Neuronal stem cell (in vitro differentiated cells): ENCODE results near the gene SLC6A7.
A peak's percentile ranks its signal among the peaks of the same experiment; 100 is the strongest.

Experiments
- DNase-seq: peaks from one replicate; pipeline ENCODE4 v3.0.0-alpha.2; 2013; ENCODE audit warnings: low spot score
- H2AFZ ChIP-seq: one replicate; pipeline ENCODE4 v1.6.1; 2013; ENCODE audit warnings: mild to moderate bottlenecking, low read length, inconsistent platforms
- H2AK5ac ChIP-seq: 2 replicates; pipeline ENCODE4 v1.6.1; 2013; ENCODE audit warnings: low read depth, mild to moderate bottlenecking, inconsistent platforms, low read length, moderate library complexity, mixed read lengths
- H2BK120ac ChIP-seq: 2 replicates; pipeline ENCODE4 v1.6.1; 2013; ENCODE audit warnings: low read depth, mild to moderate bottlenecking, inconsistent platforms, low read length, moderate library complexity, mixed read lengths
- H2BK12ac ChIP-seq: one replicate; pipeline ENCODE4 v1.6.1; 2013; ENCODE audit warnings: low read length, inconsistent platforms
- H2BK15ac ChIP-seq: 2 replicates; pipeline ENCODE4 v1.6.1; 2013; ENCODE audit warnings: mild to moderate bottlenecking, low read length, inconsistent platforms, mixed read lengths
- H2BK5ac ChIP-seq: one replicate; pipeline ENCODE4 v1.6.1; 2013; ENCODE audit warnings: inconsistent platforms, mild to moderate bottlenecking, low read length, moderate library complexity
- H3K14ac ChIP-seq: one replicate; pipeline ENCODE4 v1.6.1; 2013; ENCODE audit warnings: low read length, inconsistent platforms
- H3K18ac ChIP-seq: 2 replicates; pipeline ENCODE4 v1.6.1; 2013; ENCODE audit warnings: low read length, inconsistent platforms
- H3K23ac ChIP-seq: 2 replicates; pipeline ENCODE4 v1.6.1; 2013; ENCODE audit warnings: low read depth, mild to moderate bottlenecking, mixed read lengths, low read length, inconsistent platforms; ENCODE audit not compliant: poor library complexity
- H3K27ac ChIP-seq: replicated peaks from 3 replicates; pipeline ENCODE4 v1.5.1; 2013; ENCODE audit warnings: low read length, inconsistent platforms
- H3K27me3 ChIP-seq, 3 experiments: 2 replicates each; pipeline ENCODE4 v1.6.1; 2013; ENCODE audit warnings: low read length in 3 of 3, mild to moderate bottlenecking in 2 of 3, inconsistent platforms in 1 of 3, low read depth in 1 of 3, mixed read lengths in 1 of 3, moderate library complexity in 1 of 3; ENCODE audit not compliant: control insufficient read depth in 3 of 3, insufficient read depth in 3 of 3
- H3K36me3 ChIP-seq, 2 donors: replicated peaks in 1 of 2; 2 replicates each; pipeline ENCODE4 v1.6.1; 2013; ENCODE audit warnings: low read length in 2 of 2; ENCODE audit not compliant: control insufficient read depth in 2 of 2, insufficient read depth in 2 of 2
- H3K4ac ChIP-seq: 2 replicates; pipeline ENCODE4 v1.6.1; 2013; ENCODE audit warnings: inconsistent platforms, mild to moderate bottlenecking, low read length, moderate library complexity
- H3K4me1 ChIP-seq, 2 donors: 1 replicate in 1 of 2; 2 replicates in 1 of 2; pipeline ENCODE4 v1.6.1; 2013; ENCODE audit warnings: low read length in 2 of 2, low read depth in 1 of 2; ENCODE audit not compliant: control insufficient read depth in 2 of 2, insufficient read depth in 1 of 2
- H3K4me2 ChIP-seq: one replicate; pipeline ENCODE4 v1.6.1; 2013; ENCODE audit warnings: mild to moderate bottlenecking, low read length, inconsistent platforms; ENCODE audit not compliant: insufficient read depth, poor library complexity, severe bottlenecking
- H3K4me3 ChIP-seq, 2 donors: 2 replicates each; pipeline ENCODE4 v1.5.1; 2013; ENCODE audit warnings: low read length in 2 of 2, mild to moderate bottlenecking in 2 of 2, inconsistent platforms in 1 of 2, moderate library complexity in 1 of 2
- H3K79me1 ChIP-seq: one replicate; pipeline ENCODE4 v1.6.1; 2013; ENCODE audit warnings: low read depth, mild to moderate bottlenecking, inconsistent platforms, low read length, moderate library complexity
- H3K9ac ChIP-seq: one replicate; pipeline ENCODE4 v1.6.1; 2013; ENCODE audit warnings: mild to moderate bottlenecking, low read depth, low read length, inconsistent platforms; ENCODE audit not compliant: poor library complexity
- H3K9me3 ChIP-seq, 2 donors: replicated peaks in 1 of 2; 2 replicates each; pipeline versions ENCODE3 to v1.6.1; 2013; ENCODE audit warnings: low read length in 2 of 2, mild to moderate bottlenecking in 2 of 2, inconsistent platforms in 1 of 2, low read depth in 1 of 2, mixed read lengths in 1 of 2, moderate library complexity in 1 of 2; ENCODE audit not compliant: control insufficient read depth in 2 of 2, insufficient read depth in 1 of 2
- H4K8ac ChIP-seq: one replicate; pipeline ENCODE4 v1.6.1; 2013; ENCODE audit warnings: low read depth, mild to moderate bottlenecking, inconsistent platforms, low read length, moderate library complexity
- H4K91ac ChIP-seq: one replicate; pipeline ENCODE4 v1.6.1; 2013; ENCODE audit warnings: low read length, low read depth, mild to moderate bottlenecking, inconsistent platforms; ENCODE audit not compliant: poor library complexity
- WGBS, 2 donors: extraction: QIAGEN DNeasy Blood & Tissue Kit; methylation state at CpG; one replicate each; pipeline ENCODE4 v1.1.7; 2013; ENCODE audit warnings: missing lambda C conversion rate in 2 of 2, mixed read lengths in 1 of 2; ENCODE audit not compliant: insufficient read length in 2 of 2, insufficient replicate concordance in 1 of 2; ENCODE audit errors: extremely low coverage in 2 of 2; 5-methylcytosine and 5-hydroxymethylcytosine counted together

SLC6A7 gene

DNA sequence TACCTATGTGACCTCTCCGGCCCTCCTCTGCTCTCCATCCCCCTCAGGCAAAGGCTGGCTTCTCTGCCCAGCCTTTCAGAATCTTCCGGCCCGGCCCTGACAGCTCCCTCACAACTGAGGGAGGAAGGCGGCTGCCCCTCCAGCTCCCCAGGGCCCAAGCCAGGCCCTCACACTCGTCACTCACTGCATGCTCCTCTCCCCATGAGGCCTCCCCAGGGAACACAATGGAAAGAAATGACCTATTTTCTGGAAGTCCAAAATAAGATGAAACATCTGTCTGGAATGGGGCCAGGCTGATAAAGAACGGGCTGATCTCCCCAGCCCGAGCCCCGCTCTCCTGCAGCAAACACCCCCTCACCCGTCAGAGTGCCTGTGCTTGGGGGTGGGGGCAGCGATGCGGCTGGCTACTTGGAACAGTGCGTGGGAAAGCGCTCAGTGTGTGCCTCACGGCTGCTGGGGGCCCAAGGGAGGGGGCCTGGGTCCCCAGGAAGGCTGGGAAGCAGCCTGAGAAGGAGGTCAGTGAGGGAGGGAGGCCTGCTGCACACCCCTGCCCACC is 45.5 kb upstream of the SLC6A7 start:
- H3K79me1 ChIP-seq = no peaks in the 10 kb centered on the region
- H3K36me3 ChIP-seq = no peaks in the 10 kb centered on the region
- no peaks in the 10 kb centered on the region for H3K27me3 ChIP-seq
- H2BK12ac ChIP-seq = peak overlapping the region; percentile 95
- H3K27ac ChIP-seq = peak overlapping the region; percentile 48
- no peak overlapping the region for H3K4me3 ChIP-seq
- H2BK120ac ChIP-seq = no peak overlapping the region
- peak overlapping the region; percentile 34 for H3K23ac ChIP-seq
- no peaks in the 10 kb centered on the region for H3K9me3 ChIP-seq
- no CpG with 5 or more reads among the region's 14 CpGs for WGBS, 2 donors
- H2AFZ ChIP-seq = peak overlapping the region; percentile 88
- H3K9ac ChIP-seq = peak overlapping the region; percentile 79
- H3K14ac ChIP-seq = peak overlapping the region; percentile 95
- peak overlapping the region; percentile 26 for H2BK5ac ChIP-seq
- H3K4ac ChIP-seq = peak overlapping the region; percentile 39
- peak overlapping the region; percentile 73 for H4K91ac ChIP-seq
- H3K4me2 ChIP-seq = no peak overlapping the region
- no peak for DNase-seq
- H4K8ac ChIP-seq = no peak overlapping the region
- peak overlapping the region; percentile 56 for H2BK15ac ChIP-seq
- H3K4me1 ChIP-seq = peaks cover 50 to 66% of the 10 kb centered on the region in 2 donors
- peak overlapping the region; percentile 93 for H2AK5ac ChIP-seq
- H3K18ac ChIP-seq = peak overlapping the region; percentile 93

DNA sequence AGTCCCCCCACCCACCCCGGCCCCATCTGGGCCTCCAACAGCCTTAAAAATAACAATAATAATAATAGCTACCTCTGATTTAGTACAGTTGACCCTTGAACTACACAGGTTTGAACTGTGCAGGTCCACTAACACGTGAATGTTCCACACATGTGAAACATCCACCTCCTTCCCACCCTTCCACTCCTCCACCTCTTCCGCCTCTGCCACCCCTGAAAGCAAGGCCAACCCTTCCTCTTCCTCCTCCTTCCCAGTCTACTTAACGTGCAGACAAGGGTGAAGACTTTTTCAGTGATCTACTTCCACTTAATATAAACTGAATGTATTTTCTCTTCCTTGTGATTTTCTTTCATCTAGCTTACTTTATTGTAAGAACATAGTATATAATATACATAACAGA is 45.0 kb upstream of the SLC6A7 start:
- Histone ChIP-seq H3K9ac (no peak overlapping the region), H2AFZ (peak overlapping the region; percentile 25), H3K4me3 (no peak overlapping the region), H4K91ac (no peak overlapping the region), H4K8ac (no peak overlapping the region), H2BK12ac (no peak overlapping the region), H3K4ac (no peak overlapping the region), H3K4me2 (no peak overlapping the region), H2AK5ac (peak overlapping the region; percentile 93), H3K36me3 (no peaks in the 10 kb centered on the region), H3K18ac (no peak overlapping the region), H2BK15ac (peak overlapping the region; percentile 56), H3K9me3 (no peaks in the 10 kb centered on the region), H3K4me1 (peaks cover 48 to 63% of the 10 kb centered on the region in 2 donors), H3K14ac (no peak overlapping the region), H3K23ac (no peak overlapping the region), H2BK120ac (no peak overlapping the region), H2BK5ac (no peak overlapping the region), H3K27ac (no peak overlapping the region), H3K79me1 (no peaks in the 10 kb centered on the region), H3K27me3 (no peaks in the 10 kb centered on the region)
- no CpG with 5 or more reads among the region's 4 CpGs for WGBS, 2 donors
- no peak for DNase-seq

DNA sequence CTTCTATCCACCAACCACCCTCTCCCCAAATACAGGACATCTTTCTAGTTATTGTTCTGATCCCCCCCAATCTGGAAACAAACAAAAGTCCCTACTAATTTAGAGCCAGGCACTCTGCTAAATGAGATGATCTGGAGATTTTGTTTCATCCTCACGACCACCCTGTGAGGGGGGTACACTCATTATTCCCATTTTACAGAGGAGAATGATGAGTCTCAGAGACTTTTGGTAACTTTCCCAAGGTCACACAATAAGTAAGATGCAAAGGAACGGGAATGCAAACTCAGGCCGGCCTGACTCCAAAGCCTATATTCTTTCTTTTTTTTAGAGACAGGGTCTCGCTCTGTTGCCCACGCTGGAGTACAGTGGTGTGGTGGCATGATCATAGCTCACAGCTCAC is 43.6 kb upstream of the SLC6A7 start:
- no peak overlapping the region for H4K91ac ChIP-seq
- no peak overlapping the region for H2BK12ac ChIP-seq
- no CpG with 5 or more reads among the region's 5 CpGs for WGBS, 2 donors
- no peaks in the 10 kb centered on the region for H3K9me3 ChIP-seq
- no peaks in the 10 kb centered on the region for H3K36me3 ChIP-seq
- H2BK120ac ChIP-seq = no peak overlapping the region
- H3K4me3 ChIP-seq = no peak overlapping the region
- no peak overlapping the region for H4K8ac ChIP-seq
- H3K18ac ChIP-seq = no peak overlapping the region
- no peak overlapping the region for H3K14ac ChIP-seq
- H3K79me1 ChIP-seq = no peaks in the 10 kb centered on the region
- peaks cover 36 to 56% of the 10 kb centered on the region in 2 donors for H3K4me1 ChIP-seq
- H2BK15ac ChIP-seq = peak overlapping the region; percentile 39
- no peak for DNase-seq
- no peak overlapping the region for H3K23ac ChIP-seq
- H2BK5ac ChIP-seq = peak overlapping the region; percentile 50
- no peak overlapping the region for H3K4me2 ChIP-seq
- H3K4ac ChIP-seq = no peak overlapping the region
- no peaks in the 10 kb centered on the region for H3K27me3 ChIP-seq
- no peak overlapping the region for H2AK5ac ChIP-seq
- no peak overlapping the region for H3K9ac ChIP-seq
- no peak overlapping the region for H3K27ac ChIP-seq
- no peak overlapping the region for H2AFZ ChIP-seq

DNA sequence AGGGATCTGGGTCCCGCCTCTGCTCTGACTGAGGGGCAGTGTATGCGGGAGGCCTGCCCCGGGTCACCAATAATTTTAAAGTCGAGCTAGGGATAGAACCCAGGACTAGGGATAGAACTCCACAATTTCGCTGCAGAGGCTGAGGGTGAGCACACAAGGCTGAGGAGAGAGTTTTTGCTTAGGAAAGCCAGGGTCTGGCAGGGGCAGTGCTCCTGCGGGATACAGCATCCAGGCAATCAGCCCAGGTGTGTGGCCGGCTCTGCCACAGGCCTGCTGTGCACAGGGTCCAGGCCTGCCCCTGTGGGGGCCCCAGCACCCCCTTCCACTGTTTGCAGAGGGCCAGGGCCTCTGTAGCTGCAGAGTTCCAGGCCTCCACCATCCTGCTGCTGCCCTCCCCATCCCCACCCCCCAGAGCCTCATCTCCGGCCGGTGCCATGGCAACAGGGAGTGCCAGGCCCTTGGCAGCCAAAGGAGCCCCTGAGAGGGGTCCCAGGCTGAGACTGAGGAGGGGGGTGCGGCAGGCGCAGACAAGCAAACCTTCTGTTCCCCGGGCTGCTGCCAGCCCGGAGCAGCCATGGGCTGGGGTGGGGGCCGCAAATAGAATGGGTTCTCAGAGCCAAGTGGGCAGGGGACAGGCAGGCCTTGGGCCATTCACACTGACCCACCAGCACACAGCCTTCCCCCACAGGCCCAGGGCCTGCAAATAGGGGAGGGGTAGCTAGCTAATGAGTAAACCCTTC is 42.8 kb upstream of the SLC6A7 start:
- Histone ChIP-seq H2BK12ac (no peak overlapping the region), H3K79me1 (no peaks in the 10 kb centered on the region), H2AK5ac (peak overlapping the region; percentile 84), H3K4me3 (no peak overlapping the region), H3K27me3 (no peaks in the 10 kb centered on the region), H2BK15ac (peak overlapping the region; percentile 39), H4K8ac (no peak overlapping the region), H2AFZ (peak overlapping the region; percentile 37), H3K9me3 (no peaks in the 10 kb centered on the region), H4K91ac (no peak overlapping the region), H3K36me3 (no peaks in the 10 kb centered on the region), H3K4me1 (peaks cover 31 to 48% of the 10 kb centered on the region in 2 donors), H3K14ac (peak overlapping the region; percentile 91), H3K18ac (peak overlapping the region; percentile 84), H2BK120ac (no peak overlapping the region), H2BK5ac (peak overlapping the region; percentile 50), H3K9ac (peak overlapping the region; percentile 31), H3K4me2 (no peak overlapping the region), H3K27ac (no peak overlapping the region), H3K23ac (peak overlapping the region; percentile 21), H3K4ac (no peak overlapping the region)
- no CpG with 5 or more reads among the region's 14 CpGs for WGBS, 2 donors
- DNase-seq = no peak
